OCI-LY7 (cell line): ENCODE data around the gene ELAC2. TPM values are rescaled to one million over a fixed set of nuclear protein-coding genes. Genes with fewer than 3 reads are reported as not detected.

ENCODE experiments used
- BruUV-seq: library from RNA; stranded (reverse); fragments of 400-500 nt; replicated peaks from 2 replicates; lab custom pipeline; 2021; lab: Mats Ljungman, UMichigan
- CTCF ChIA-PET: fragments of 300-600 bp; sonication (Branson Sonifier 250); formaldehyde crosslinking; loops from one replicate; lab custom pipeline; 2022; ENCODE audit warnings: antibody characterized with exemption; ENCODE audit not compliant: unreplicated experiment; lab: Charles Lee
- POLR2A ChIA-PET: fragments of 300-600 bp; sonication (Branson Sonifier 250); formaldehyde crosslinking; loops from one replicate; lab custom pipeline; 2022; ENCODE audit warnings: antibody characterized with exemption; lab: Charles Lee
- DNase-seq: peaks from one replicate; pipeline ENCODE4 v3.0.0-alpha.2; 2015; ENCODE audit warnings: low spot score
- H2AFZ ChIP-seq: fragments of 200-600 bp; sonication (generic), shearing (Covaris generic); 2 replicates; pipeline ENCODE4 v1.6.1; 2014; ENCODE audit warnings: mild to moderate bottlenecking, antibody characterized with exemption, low read length, moderate library complexity
- H3K27ac ChIP-seq: fragments of 200-600 bp; sonication (generic); 2 replicates; pipeline ENCODE4 v1.5.1; 2014; ENCODE audit warnings: mixed run types, low read depth, mild to moderate bottlenecking, moderate library complexity, low read length, inconsistent platforms; ENCODE audit not compliant: poor library complexity, severe bottlenecking
- H3K36me3 ChIP-seq: fragments of 200-600 bp; sonication (generic); 2 replicates; pipeline ENCODE4 v1.6.1; 2014; ENCODE audit warnings: mild to moderate bottlenecking, antibody characterized with exemption, low read length, moderate library complexity, mixed read lengths; ENCODE audit not compliant: insufficient read depth
- H3K4me1 ChIP-seq: fragments of 200-600 bp; sonication (generic); 2 replicates; pipeline ENCODE4 v1.5.1; 2014; ENCODE audit warnings: mild to moderate bottlenecking, low read length; ENCODE audit not compliant: insufficient read depth, poor library complexity, severe bottlenecking
- H3K4me2 ChIP-seq: fragments of 200-600 bp; sonication (generic); 2 replicates; pipeline ENCODE4 v1.6.1; 2014; ENCODE audit warnings: mild to moderate bottlenecking, low read length
- H3K4me3 ChIP-seq: fragments of 200-600 bp; sonication (generic); 2 replicates; pipeline ENCODE4 v1.5.1; 2014; ENCODE audit warnings: mild to moderate bottlenecking, low read depth, low read length; ENCODE audit not compliant: poor library complexity, severe bottlenecking
- H3K79me2 ChIP-seq: fragments of 200-600 bp; sonication (generic); 2 replicates; pipeline ENCODE4 v1.6.1; 2016; ENCODE audit warnings: low read depth, mild to moderate bottlenecking, low read length, moderate library complexity, mixed read lengths; ENCODE audit not compliant: insufficient read depth
- H3K9me2 ChIP-seq: fragments of 200-600 bp; sonication (generic); 2 replicates; pipeline ENCODE4 v1.6.1; 2016; ENCODE audit warnings: mild to moderate bottlenecking, low read length, mixed read lengths; ENCODE audit not compliant: insufficient read depth
- H3K9me3 ChIP-seq: fragments of 200-600 bp; sonication (generic); 2 replicates; pipeline ENCODE4 v1.6.1; 2014; ENCODE audit warnings: mild to moderate bottlenecking, mixed run types, low read length, mixed read lengths
- H4K20me1 ChIP-seq: fragments of 200-600 bp; sonication (generic); 2 replicates; pipeline ENCODE4 v1.6.1; 2014; ENCODE audit warnings: mild to moderate bottlenecking, antibody characterized with exemption, low read length, moderate library complexity, mixed read lengths; ENCODE audit not compliant: insufficient read depth
- EZH2phosphoT487 ChIP-seq: fragments of 200-600 bp; sonication (generic); IDR thresholded peaks from 2 replicates; pipeline ENCODE4 v1.6.1; 2018; ENCODE audit warnings: low read depth, borderline replicate concordance, mild to moderate bottlenecking, mixed run types, antibody characterized with exemption, low read length, moderate library complexity, mixed read lengths
- intact Hi-C: fragments of 100-400 bp; cut with micrococcal nuclease; formaldehyde crosslinking; loops from one replicate; pipeline ENCODE4 v1.10.0; 2022; ENCODE audit not compliant: unreplicated experiment
- total RNA-seq, 2 experiments: library from RNA; depleted of rRNA in 1 of 2; stranded (reverse); fragments of >200 nt in 1 of 2; shearing (Covaris generic) in 1 of 2; gene quantifications; 2 replicates each; pipeline ENCODE4 v1.2.3, GENCODE V29; 2014 to 2022
- TF ChIP-seq, protein P1 (sequence below): fragments of 200-600 bp; sonication (generic); conservative IDR thresholded peaks from 2 replicates; pipeline ENCODE4 v1.5.1; 2014; ENCODE audit warnings: mild to moderate bottlenecking, antibody characterized with exemption, low read length, moderate library complexity, mixed read lengths

Gene ELAC2
- total RNA-seq, 2 experiments from 2014 or later = 90.7 to 127 TPM

DNA sequence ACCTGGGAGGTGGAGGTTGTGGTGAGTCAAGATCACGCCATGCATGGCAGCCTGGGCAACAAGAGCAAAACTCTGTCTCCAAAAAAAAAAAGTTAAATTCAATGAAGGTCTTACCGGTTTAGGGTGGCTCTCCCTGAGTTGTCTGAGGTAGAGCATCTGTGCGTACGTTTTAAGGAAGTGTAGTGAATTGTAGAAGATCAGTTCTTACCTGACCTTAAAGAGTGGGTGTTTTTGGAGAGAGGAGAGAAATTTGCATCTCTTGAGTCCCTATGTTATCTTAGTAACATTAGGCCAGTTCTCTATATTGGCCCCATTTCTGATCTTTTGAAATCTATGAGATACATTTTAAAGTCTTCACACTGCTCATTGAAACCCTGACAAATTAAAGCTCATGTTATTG, 56.2 kb downstream of the ELAC2 start:
- H3K27ac ChIP-seq = no peak overlapping the region
- no peak overlapping the region for H3K4me2 ChIP-seq
- BruUV-seq = no TSS peak
- no peak overlapping the region for H3K4me3 ChIP-seq
- H4K20me1 ChIP-seq = no peaks in the 10 kb centered on the region
- H3K36me3 ChIP-seq = peaks cover 28% of the 10 kb centered on the region
- CTCF ChIA-PET = no interaction called here
- DNase-seq = no peak
- POLR2A ChIA-PET = no interaction called here
- no peaks in the 10 kb centered on the region for H3K79me2 ChIP-seq
- H2AFZ ChIP-seq = no peak overlapping the region
- no peaks in the 10 kb centered on the region for H3K9me3 ChIP-seq
- intact Hi-C loops = no loop called here
- H3K4me1 ChIP-seq = peaks cover 16% of the 10 kb centered on the region
- no peak for TF ChIP-seq EZH2phosphoT487
- TF ChIP-seq, protein P1, sequence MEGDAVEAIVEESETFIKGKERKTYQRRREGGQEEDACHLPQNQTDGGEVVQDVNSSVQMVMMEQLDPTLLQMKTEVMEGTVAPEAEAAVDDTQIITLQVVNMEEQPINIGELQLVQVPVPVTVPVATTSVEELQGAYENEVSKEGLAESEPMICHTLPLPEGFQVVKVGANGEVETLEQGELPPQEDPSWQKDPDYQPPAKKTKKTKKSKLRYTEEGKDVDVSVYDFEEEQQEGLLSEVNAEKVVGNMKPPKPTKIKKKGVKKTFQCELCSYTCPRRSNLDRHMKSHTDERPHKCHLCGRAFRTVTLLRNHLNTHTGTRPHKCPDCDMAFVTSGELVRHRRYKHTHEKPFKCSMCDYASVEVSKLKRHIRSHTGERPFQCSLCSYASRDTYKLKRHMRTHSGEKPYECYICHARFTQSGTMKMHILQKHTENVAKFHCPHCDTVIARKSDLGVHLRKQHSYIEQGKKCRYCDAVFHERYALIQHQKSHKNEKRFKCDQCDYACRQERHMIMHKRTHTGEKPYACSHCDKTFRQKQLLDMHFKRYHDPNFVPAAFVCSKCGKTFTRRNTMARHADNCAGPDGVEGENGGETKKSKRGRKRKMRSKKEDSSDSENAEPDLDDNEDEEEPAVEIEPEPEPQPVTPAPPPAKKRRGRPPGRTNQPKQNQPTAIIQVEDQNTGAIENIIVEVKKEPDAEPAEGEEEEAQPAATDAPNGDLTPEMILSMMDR = no peak
- no peaks in the 10 kb centered on the region for H3K9me2 ChIP-seq

DNA sequence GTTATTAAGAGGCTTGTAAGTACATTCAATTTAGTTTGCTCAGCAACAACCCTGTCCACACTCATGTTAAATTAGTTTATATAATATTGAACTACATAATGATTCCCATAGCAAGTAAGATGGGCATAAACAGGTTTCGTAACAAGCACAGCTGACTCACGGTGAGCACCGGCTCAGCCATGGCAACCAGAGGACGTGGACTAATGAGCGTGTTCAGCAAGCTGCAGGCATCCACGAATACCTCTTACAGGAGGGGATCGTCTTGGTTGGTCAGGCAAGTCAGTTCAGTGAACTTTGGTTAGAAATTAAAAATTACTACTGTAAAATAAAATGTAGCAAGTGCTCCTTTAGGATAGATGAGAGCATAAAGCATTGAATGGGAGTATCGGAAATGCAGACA, 58.4 kb downstream of the ELAC2 start:
- Histone ChIP-seq H3K79me2 (no peaks in the 10 kb centered on the region), H3K4me2 (no peak overlapping the region), H3K9me2 (no peaks in the 10 kb centered on the region), H2AFZ (no peak overlapping the region), H3K4me3 (no peak overlapping the region), H3K36me3 (peaks cover 40% of the 10 kb centered on the region), H3K4me1 (peaks cover 19% of the 10 kb centered on the region), H3K27ac (no peak overlapping the region), H3K9me3 (no peaks in the 10 kb centered on the region), H4K20me1 (no peaks in the 10 kb centered on the region)
- DNase-seq = no peak
- TF ChIP-seq, protein P1 = no peak
- TF ChIP-seq EZH2phosphoT487 = no peak
- intact Hi-C loops = no loop called here
- CTCF ChIA-PET = no interaction called here
- no TSS peak for BruUV-seq
- POLR2A ChIA-PET = no interaction called here

DNA sequence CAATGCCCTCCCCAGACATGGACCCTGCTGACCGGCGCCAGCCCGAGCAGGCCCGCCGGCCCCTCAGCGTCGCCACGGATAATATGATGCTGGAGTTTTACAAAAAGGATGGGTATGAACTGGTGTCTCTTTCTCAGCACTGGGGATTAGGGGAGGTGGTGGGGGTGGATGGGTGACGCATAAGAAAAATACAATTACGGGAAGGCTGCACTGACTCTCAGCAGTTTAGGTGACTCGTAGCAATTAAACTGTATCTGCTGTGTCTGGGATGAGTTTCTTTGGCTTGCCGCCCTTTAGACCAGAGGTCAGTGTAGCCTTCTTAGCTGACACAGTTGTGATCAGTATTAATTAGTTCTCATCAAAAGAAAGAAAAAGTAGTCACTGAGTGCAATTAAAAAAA, 59.0 kb downstream of the ELAC2 start:
- TF ChIP-seq EZH2phosphoT487 = no peak
- Histone ChIP-seq H3K4me1 (peaks cover 19% of the 10 kb centered on the region), H4K20me1 (no peaks in the 10 kb centered on the region), H3K9me2 (no peaks in the 10 kb centered on the region), H3K4me2 (no peak overlapping the region), H3K79me2 (no peaks in the 10 kb centered on the region), H2AFZ (no peak overlapping the region), H3K4me3 (no peak overlapping the region), H3K27ac (no peak overlapping the region), H3K9me3 (no peaks in the 10 kb centered on the region), H3K36me3 (peaks cover 46% of the 10 kb centered on the region)
- POLR2A ChIA-PET = no interaction called here
- intact Hi-C loops = no loop called here
- no peak for DNase-seq
- no TSS peak for BruUV-seq
- CTCF ChIA-PET = no interaction called here
